ENCODE data around the gene CBX4.
A peak's percentile ranks its signal among the peaks of the same experiment; 100 is the strongest.
"Not testable (repeated sequence)": the region's sequence is repeated elsewhere in the genome, so short reads cannot be mapped to it uniquely, and the experiment has no call there.

The CBX4 gene

GRCh38 chr17:79859676-79860615, 20.7 kb upstream of the CBX4 start:
- no peak for DNase-seq

- no peak for DNase-seq
Measured at GRCh38 chr17:79857095-79857494, 17.9 kb upstream of the CBX4 start.

- DNase-seq, result no peak
Measured at GRCh38 chr17:79855331-79856124, 16.3 kb upstream of the CBX4 start.

GRCh38 chr17:79854080-79855060, 15.1 kb upstream of the CBX4 start:
- no peak for DNase-seq

GRCh38 chr17:79853168-79853567, 13.9 kb upstream of the CBX4 start:
- not testable (repeated sequence) for DNase-seq

GRCh38 chr17:79852748-79853147, 13.5 kb upstream of the CBX4 start:
- DNase-seq, result no peak

- DNase-seq, result no peak
Measured at GRCh38 chr17:79851461-79851817, 12.2 kb upstream of the CBX4 start.

GRCh38 chr17:79850571-79851460, 11.6 kb upstream of the CBX4 start:
- DNase-seq, result no peak

- no peak for DNase-seq
Measured at GRCh38 chr17:79849953-79850352, 10.7 kb upstream of the CBX4 start.

GRCh38 chr17:79848370-79848766, 9.1 kb upstream of the CBX4 start:
- no peak for DNase-seq

- DNase-seq, result no peak
Measured at GRCh38 chr17:79847698-79848369, 8.6 kb upstream of the CBX4 start.

- DNase-seq, result no peak
Measured at GRCh38 chr17:79845601-79845949, 6.3 kb upstream of the CBX4 start.

GRCh38 chr17:79844869-79845600, 5.8 kb upstream of the CBX4 start:
- peak; percentile 52 to 58 for DNase-seq

- DNase-seq, result no peak
Measured at GRCh38 chr17:79843816-79844800, 4.9 kb upstream of the CBX4 start.

- DNase-seq, result no peak
Measured at GRCh38 chr17:79843474-79843815, 4.2 kb upstream of the CBX4 start.

GRCh38 chr17:79842656-79843473, 3.6 kb upstream of the CBX4 start:
- no peak for DNase-seq

GRCh38 chr17:79842136-79842655, 3.0 kb upstream of the CBX4 start:
- DNase-seq, result no peak

All from activated CD4-positive, alpha-beta T cell treated with anti-CD3 and anti-CD28 coated beads, Interleukin-2, amount 50 U/mL, for 48 hours (primary cell).